ENCODE results near the gene FBXW8.

Gene FBXW8

GRCh38 chr12:117027251-117028086 is 116.7 kb downstream of the FBXW8 start:
- TF ChIP-seq CTCF (conservative IDR thresholded peaks at IDR 0.05; ENCODE audit: low read depth, low read length): no peak
- DNase-seq (ENCODE audit: low read depth): no peak

GRCh38 chr12:117028254-117028653 is 117.5 kb downstream of the FBXW8 start:
- H3K4me3 ChIP-seq (ENCODE audit: low read length): no peak overlapping the region
- TF ChIP-seq CTCF (conservative IDR thresholded peaks at IDR 0.05; ENCODE audit: low read depth, low read length): no peak
- no peak for DNase-seq (ENCODE audit: low read depth)

More at GRCh38 chr12:117027251-117028086, 116.7 kb downstream of the FBXW8 start:
- H3K4me3 ChIP-seq (ENCODE audit: low read length): no peak overlapping the region

- no peak for TF ChIP-seq CTCF (conservative IDR thresholded peaks at IDR 0.05; ENCODE audit: low read depth, low read length)
- DNase-seq (ENCODE audit: low read depth): no peak
Observed at GRCh38 chr12:117030187-117030900, 119.6 kb downstream of the FBXW8 start.

GRCh38 chr12:117031843-117032592 is 121.3 kb downstream of the FBXW8 start:
- no peak for TF ChIP-seq CTCF (conservative IDR thresholded peaks at IDR 0.05; ENCODE audit: low read depth, low read length)
- no peak for DNase-seq (ENCODE audit: low read depth)

More at GRCh38 chr12:117030187-117030900, 119.6 kb downstream of the FBXW8 start:
- no peak overlapping the region for H3K4me3 ChIP-seq (ENCODE audit: low read length)

GRCh38 chr12:117032593-117033381 is 122.0 kb downstream of the FBXW8 start:
- H3K4me3 ChIP-seq (ENCODE audit: low read length): no peak overlapping the region
- TF ChIP-seq CTCF (conservative IDR thresholded peaks at IDR 0.05; ENCODE audit: low read depth, low read length): no peak
- no peak for DNase-seq (ENCODE audit: low read depth)

More at GRCh38 chr12:117031843-117032592, 121.3 kb downstream of the FBXW8 start:
- H3K4me3 ChIP-seq (ENCODE audit: low read length): no peak overlapping the region
